HG03342 (cell line): ENCODE measurements around the gene UGT2B11.
"Not testable (repeated sequence)": the region's sequence is repeated elsewhere in the genome, so short reads cannot be mapped to it uniquely, and the experiment has no call there.

ENCODE experiments used
- ATAC-seq: cut with Tn5 transposase; IDR thresholded peaks from one replicate; pipeline ENCODE4 v1.9.1; 2021; ENCODE audit warnings: mild to moderate bottlenecking, moderate library complexity; ENCODE audit not compliant: unreplicated experiment

The UGT2B11 gene

GRCh38 chr4:69214716-69215115 is at the start of gene UGT2B11:
Gene UGT2B11 (minus strand): TSS chr4:69214748. CDS start chr4:69214722, 26 bp downstream.
- ATAC-seq: no peak

DNA sequence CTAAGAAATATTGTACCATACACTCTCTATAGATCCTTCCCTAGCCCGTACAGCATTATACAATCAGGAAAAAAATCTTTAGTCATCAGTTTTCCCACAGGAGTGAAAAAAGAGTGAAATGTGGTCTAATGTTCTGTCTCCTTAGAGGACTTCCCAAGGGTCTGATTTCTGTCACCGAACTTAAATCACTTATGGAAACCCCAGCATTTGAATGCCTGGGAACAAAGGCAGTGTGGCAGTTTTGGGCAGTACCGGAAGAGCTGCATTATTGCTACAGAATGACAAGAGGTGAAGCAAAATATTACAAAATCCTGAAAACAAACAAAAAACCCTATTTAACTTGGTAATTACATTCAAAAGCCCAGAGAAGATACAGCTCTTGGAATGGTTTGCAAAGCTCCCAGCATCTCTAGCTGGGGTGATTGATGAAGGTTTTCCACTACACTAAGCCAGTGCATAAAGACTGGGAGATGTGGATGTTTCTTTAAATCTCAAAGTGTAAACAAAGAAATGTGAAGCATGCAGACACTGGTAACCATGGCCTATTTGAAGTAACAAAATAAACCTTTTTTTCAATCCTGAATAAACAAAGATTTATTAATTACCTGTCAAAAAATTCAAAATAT is 38.7 kb upstream of the UGT2B11 start:
- not testable (repeated sequence) for ATAC-seq

- ATAC-seq: not testable (repeated sequence)
These were observed 36.3 kb upstream of the UGT2B11 start for GRCh38 chr4:69250884-69251283.

DNA sequence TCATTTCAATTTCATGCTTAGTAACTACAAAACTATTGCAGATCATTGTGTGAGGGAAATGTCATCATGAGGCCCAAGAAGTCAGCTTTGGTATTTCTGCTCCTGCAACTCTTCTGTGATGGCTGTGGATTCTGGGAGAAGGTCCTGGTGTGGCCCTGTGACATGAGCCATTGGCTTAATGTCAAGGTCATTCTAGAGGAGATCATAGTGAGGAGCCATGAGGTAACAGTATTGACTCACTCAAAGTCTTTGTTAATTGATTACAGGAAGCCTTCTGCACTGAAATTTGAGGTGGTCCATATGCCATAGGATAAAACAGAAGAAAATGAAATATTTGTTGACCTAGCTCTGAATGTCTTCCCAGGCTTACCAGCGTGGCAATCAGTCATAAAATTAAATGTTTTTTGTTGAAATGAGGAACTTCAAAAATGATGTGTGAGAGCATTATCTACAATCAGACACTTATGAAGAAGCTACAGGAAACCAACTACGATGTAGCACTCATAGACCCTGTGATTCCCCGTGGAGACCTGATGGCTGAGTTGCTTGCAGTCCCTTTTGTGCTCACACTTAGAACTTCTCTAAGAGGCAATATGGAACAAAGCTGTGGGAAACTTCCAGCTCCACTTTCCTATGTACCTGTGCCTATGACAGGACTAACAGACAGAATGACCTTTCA is 28.2 kb upstream of the UGT2B11 start:
- not testable (repeated sequence) for ATAC-seq

DNA sequence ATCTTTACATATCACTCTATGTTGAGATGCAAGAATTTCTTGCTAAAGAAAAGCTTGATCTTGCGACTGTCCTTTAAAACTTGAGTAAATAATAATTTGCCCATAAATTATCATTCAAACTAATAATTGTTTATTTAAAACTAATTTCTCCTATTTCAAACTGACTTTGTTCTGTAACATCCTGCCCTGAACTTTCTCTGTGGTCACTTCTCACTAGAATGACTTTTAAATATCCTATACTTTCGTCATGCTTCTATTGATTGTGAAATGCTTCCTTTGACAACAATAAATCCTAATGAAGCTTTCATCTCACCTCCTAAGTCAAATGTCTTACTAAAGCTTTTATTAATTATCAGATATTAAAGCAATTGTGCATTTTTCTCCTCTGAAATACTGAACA is 27.2 kb upstream of the UGT2B11 start:
- ATAC-seq: not testable (repeated sequence)

DNA sequence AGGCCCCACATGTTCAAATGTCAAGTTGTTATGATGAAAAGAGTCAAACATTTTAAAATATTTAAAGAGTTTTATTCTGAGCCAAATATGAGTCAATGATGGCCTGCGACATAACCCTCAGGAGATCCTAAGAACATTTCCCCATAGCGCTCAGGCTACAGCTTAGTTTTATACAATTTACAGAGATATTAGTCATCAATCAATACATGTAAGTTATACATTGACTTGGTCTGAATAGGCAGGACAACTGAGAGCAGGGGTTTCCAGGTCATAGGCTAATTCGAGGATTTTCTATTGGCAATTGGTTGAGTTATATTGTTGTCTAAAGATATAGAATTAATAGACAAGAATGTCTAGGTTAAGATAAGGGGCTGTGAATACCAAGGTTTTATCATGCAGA is 26.2 kb upstream of the UGT2B11 start:
- ATAC-seq: not testable (repeated sequence)

DNA sequence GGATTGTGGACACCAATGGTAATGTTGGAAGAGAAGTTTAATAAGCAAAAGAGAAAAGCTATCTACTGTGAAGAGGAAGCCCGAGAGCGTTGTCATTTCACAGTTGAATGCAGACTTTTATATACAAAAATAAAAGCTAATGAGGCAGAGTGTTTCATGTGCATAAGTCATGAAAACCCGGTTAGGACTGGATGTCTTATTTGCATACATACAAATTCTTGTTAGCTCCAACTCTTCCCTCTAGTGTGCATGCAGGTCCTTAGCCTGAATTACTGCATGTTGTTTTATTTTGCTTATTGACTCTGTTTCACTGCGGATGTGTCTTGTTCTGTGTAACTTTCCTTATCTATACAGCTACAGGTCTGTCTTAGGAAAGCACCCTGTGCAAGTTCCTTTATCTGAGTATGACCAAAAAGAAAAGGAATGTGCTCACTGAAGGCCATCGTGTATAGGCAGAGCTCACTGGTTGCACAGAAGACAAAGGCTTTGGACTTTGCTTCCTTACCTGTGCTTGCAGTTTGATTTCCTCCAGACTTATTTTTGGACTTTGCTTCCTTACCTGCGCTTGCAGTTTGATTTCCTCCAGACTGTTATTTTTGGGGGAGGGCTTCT is 25.1 kb upstream of the UGT2B11 start:
- no peak for ATAC-seq

DNA sequence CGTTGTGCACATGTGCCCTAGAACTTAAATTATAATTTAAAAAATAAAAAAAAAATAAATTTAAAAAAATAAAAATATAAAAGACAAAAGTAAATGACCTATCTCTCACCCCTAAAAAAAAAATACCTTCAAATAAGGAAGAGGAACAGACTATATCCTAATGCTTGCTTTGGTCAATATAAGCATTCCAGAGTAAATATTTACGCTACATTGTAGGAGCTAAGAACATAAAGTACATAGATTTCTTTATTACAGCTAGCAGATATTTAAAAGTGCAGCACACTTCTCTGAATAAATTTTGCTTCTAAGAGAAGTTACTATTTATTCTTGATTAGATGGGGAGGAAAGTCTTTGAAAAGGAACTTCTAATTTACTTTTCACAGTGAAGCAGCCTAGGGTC is 24.5 kb upstream of the UGT2B11 start:
- no peak for ATAC-seq

DNA sequence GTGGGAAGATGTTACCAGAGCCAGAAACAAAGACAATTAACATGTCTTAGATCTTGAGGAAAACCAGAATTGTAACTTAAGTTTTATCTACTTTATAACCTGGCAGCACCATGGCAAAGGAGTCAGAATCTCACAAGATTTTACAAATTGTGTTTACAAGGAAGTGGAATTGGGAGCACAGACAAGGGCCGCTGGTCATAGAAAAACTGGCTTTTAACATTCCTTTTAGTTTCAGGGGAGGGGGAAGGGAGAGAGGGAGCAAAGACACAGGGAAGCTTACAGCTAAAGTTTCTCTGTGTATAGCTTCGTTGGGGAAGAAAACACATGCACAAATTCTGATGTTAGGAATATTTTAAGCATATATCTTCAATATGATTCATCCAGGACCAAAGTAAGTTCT is 10.3 kb upstream of the UGT2B11 start:
- no peak for ATAC-seq

- ATAC-seq: not testable (repeated sequence)
These were observed 8.7 kb upstream of the UGT2B11 start for GRCh38 chr4:69223277-69223676.

- not testable (repeated sequence) for ATAC-seq
These were observed 3.9 kb upstream of the UGT2B11 start for GRCh38 chr4:69218491-69218890.

GRCh38 chr4:69210911-69211310 is 3.6 kb downstream of the UGT2B11 start:
- ATAC-seq: no peak

- not testable (repeated sequence) for ATAC-seq
These were observed 16.0 kb downstream of the UGT2B11 start for GRCh38 chr4:69198506-69198905.

DNA sequence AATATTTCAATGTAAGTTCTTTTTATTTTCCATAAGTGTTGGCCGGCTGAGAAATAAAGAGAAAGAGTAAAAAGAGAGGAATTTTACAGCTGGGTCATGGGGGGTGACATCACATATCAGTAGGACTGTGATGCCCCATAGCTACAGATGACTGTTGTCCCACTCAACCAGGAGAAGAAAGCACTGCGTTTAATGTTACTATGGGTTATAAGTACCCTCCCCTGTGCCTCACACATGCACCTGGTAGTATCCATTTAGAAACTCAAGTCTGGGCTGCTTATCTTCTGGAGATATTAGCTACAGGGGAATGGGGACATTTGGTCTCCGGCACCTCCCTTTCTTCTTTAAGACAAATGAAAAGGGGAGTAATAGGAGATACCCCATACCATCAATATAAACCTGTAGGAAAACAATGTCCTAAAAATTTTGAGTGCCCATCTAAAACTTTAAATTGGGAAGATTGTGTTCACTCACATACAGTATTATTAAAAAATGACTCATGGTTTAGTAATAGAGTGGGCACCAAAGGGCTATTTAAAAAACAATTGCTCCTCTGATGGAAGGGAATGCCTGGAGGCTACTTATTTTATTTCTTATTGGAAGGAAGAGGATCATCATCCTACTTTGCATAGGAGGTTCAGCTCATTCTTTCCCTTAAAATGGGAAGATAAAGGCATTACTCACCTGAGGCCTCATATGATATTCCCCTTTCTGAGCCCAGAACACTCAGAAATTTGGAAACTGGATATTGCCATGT is 18.2 kb downstream of the UGT2B11 start:
- no peak for ATAC-seq

DNA sequence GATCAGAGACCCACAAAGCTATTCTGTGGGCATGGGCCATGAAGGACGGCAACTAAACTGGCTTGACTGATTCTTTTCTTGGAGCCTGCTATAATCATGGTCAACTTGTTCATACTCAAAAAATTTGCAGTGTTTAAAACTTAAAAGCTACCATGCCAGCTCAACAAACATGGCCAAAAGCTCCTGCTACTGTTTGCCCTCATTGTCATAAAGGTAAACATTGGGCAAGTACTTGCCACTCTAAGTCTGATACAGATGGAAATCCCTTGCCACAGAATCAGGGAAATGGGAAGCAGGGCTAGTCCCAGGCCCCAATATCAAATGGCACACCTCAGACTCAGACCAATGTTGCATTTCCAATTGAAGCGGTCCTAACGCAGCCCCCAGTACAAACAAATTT is 20.4 kb downstream of the UGT2B11 start:
- ATAC-seq: no peak

GRCh38 chr4:69191905-69192304 is 22.6 kb downstream of the UGT2B11 start:
- ATAC-seq: not testable (repeated sequence)

DNA sequence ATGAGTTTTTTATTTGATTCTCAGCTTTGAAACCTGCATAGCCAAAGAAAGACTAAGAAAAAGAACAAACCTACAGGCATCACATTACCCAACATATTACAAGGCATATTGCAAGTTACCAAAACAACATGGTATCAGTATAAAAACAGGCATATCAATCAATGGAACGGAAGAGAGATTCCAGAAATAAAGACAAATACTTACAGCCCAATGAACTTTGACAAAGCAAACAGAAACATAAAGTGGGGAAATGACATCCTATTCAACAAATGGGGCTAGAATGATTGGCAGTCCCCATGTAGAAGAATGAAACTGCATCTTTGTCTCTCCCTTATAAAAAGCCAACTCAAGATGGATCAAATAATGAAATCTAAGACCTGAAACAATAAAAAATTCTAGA is 23.9 kb downstream of the UGT2B11 start:
- not testable (repeated sequence) for ATAC-seq

GRCh38 chr4:69181519-69182169 is 32.9 kb downstream of the UGT2B11 start:
- not testable (repeated sequence) for ATAC-seq

DNA sequence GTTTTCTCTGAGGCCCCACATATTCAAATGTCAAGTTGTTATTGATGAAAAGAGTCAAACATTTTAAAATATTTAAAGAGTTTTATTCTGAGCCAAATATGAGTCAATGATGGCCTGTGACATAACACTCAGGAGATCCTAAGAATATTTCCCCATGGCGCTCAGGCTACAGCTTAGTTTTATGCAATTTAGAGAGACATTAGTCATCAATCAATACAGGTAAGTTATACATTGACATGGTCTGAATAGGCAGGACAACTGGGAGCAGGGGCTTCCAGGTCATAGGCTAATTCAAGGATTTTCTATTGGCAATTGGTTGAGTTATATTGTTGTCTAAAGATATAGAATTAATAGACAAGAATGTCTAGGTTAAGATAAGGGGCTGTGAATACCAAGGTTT is 34.7 kb downstream of the UGT2B11 start:
- not testable (repeated sequence) for ATAC-seq

DNA sequence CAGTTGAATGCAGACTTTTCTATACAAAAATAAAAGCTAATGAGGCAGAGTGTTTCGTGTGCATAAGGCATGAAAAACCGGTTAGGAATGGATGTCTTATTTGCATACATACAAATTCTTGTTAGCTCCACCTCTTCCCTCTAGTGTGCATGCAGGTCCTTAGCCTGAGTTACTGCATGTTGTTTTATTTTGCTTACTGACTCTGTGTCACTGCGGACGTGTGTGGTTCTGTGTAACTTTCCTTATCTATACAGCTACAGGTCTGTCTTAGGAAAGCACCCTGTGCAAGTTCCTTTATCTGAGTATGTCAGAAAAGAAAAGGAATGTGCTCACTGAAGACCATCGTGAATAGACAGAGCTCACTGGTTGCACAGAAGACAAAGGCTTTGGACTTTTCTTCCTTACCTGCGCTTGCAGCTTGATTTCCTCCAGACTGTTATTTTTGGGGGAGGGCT is 35.8 kb downstream of the UGT2B11 start:
- not testable (repeated sequence) for ATAC-seq
